DOHH2 (cell line): Measurements from ENCODE around the gene ANXA10.

Source experiments
- H3F3A ChIP-seq: fragments of 200-600 bp; sonication (generic), shearing (Covaris generic); 2 replicates; pipeline ENCODE4 v1.6.0; 2016; ENCODE audit warnings: antibody characterized with exemption, mild to moderate bottlenecking; ENCODE audit not compliant: control insufficient read depth, insufficient read depth
- H3K27ac ChIP-seq: fragments of 200-600 bp; sonication (generic); 2 replicates; pipeline ENCODE4 v1.5.1; 2014; ENCODE audit warnings: low read depth, mild to moderate bottlenecking, low read length, moderate library complexity
- H3K27me3 ChIP-seq: fragments of 200-600 bp; sonication (generic); 2 replicates; pipeline ENCODE4 v1.6.1; 2014; ENCODE audit warnings: mild to moderate bottlenecking, low read length, mixed read lengths; ENCODE audit not compliant: control insufficient read depth
- H3K36me3 ChIP-seq: fragments of 200-600 bp; sonication (generic); 2 replicates; pipeline ENCODE4 v1.6.1; 2014; ENCODE audit warnings: mild to moderate bottlenecking, low read length, moderate library complexity, mixed read lengths; ENCODE audit not compliant: control insufficient read depth
- H3K4me1 ChIP-seq: fragments of 200-600 bp; sonication (generic); 2 replicates; pipeline ENCODE4 v1.6.1; 2014; ENCODE audit warnings: mild to moderate bottlenecking, low read length, mixed read lengths; ENCODE audit not compliant: control insufficient read depth
- H3K4me2 ChIP-seq: fragments of 200-600 bp; sonication (generic); 2 replicates; pipeline ENCODE4 v1.6.0; 2014; ENCODE audit warnings: mild to moderate bottlenecking, low read length, moderate library complexity
- H3K4me3 ChIP-seq: fragments of 200-600 bp; sonication (generic); 2 replicates; pipeline ENCODE4 v1.5.1; 2014; ENCODE audit warnings: mild to moderate bottlenecking, low read length, mixed read lengths
- H3K79me2 ChIP-seq: fragments of 200-600 bp; sonication (generic); 2 replicates; pipeline ENCODE4 v1.6.1; 2014; ENCODE audit warnings: mild to moderate bottlenecking, low read length, mixed read lengths; ENCODE audit not compliant: control insufficient read depth
- H3K9me2 ChIP-seq: fragments of 200-600 bp; sonication (generic); replicated peaks from 2 replicates; pipeline ENCODE4 v1.6.1; 2014; ENCODE audit warnings: mild to moderate bottlenecking, low read length, mixed read lengths; ENCODE audit not compliant: control insufficient read depth
- H3K9me3 ChIP-seq: fragments of 200-600 bp; sonication (generic); 2 replicates; pipeline ENCODE4 v1.6.1; 2014; ENCODE audit warnings: antibody characterized with exemption, low read length, mixed read lengths; ENCODE audit not compliant: control insufficient read depth, insufficient read depth
- H4K20me1 ChIP-seq: fragments of 200-600 bp; sonication (generic); 2 replicates; pipeline ENCODE4 v1.6.0; 2014; ENCODE audit warnings: low read depth, mild to moderate bottlenecking, antibody characterized with exemption, low read length, moderate library complexity; ENCODE audit not compliant: control insufficient read depth, insufficient read depth
- EZH2phosphoT487 ChIP-seq: fragments of 200-600 bp; sonication (generic); IDR thresholded peaks from 2 replicates; pipeline ENCODE4 v1.6.1; 2017; ENCODE audit warnings: borderline replicate concordance, mild to moderate bottlenecking, antibody characterized with exemption, low read length, moderate library complexity, mixed read lengths
- TF ChIP-seq, protein P1 (sequence below): fragments of 200-600 bp; sonication (generic); IDR thresholded peaks from one replicate; pipeline ENCODE4 v1.5.1; 2014; ENCODE audit warnings: antibody characterized with exemption, mild to moderate bottlenecking, low read depth, low read length; ENCODE audit not compliant: poor library complexity, severe bottlenecking

ANXA10 gene

DNA sequence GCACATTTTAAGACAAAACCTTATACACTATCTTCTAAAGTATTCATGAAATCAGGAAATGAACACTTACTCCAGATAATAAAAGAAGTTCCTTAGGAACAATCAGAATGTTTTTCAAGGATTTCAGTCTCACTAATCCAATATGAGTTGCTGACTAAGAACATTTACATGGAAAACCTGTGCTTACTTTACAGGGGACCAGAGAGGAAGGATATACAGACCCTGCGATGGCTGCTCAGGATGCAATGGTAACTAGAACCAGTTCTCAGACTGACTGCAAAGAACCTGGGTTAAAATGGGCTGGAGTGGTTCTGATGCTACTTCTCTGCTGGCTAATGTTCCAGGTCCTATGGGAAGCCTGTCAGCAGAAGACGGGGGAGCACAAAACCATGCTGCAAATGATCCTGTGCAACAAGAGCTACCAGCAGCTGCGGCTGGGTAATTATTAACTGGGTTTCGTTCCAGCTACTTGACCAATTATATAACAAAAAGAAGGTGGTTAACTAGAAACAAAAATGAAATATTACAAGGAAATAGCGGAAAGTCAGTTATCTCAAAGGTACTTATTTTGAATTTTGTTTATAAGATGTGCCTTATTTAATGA lies 85.3 kb downstream of the ANXA10 start:
- Histone ChIP-seq H3K9me2 (no peaks in the 10 kb centered on the region), H3K36me3 (no peaks in the 10 kb centered on the region), H3K27ac (no peak overlapping the region), H3F3A (no peaks in the 10 kb centered on the region), H3K4me1 (no peaks in the 10 kb centered on the region), H3K79me2 (no peaks in the 10 kb centered on the region), H3K4me2 (no peak overlapping the region), H3K27me3 (no peaks in the 10 kb centered on the region), H3K4me3 (no peak overlapping the region), H3K9me3 (no peaks in the 10 kb centered on the region), H4K20me1 (no peaks in the 10 kb centered on the region)
- TF ChIP-seq EZH2phosphoT487: no peak
- TF ChIP-seq, protein P1, sequence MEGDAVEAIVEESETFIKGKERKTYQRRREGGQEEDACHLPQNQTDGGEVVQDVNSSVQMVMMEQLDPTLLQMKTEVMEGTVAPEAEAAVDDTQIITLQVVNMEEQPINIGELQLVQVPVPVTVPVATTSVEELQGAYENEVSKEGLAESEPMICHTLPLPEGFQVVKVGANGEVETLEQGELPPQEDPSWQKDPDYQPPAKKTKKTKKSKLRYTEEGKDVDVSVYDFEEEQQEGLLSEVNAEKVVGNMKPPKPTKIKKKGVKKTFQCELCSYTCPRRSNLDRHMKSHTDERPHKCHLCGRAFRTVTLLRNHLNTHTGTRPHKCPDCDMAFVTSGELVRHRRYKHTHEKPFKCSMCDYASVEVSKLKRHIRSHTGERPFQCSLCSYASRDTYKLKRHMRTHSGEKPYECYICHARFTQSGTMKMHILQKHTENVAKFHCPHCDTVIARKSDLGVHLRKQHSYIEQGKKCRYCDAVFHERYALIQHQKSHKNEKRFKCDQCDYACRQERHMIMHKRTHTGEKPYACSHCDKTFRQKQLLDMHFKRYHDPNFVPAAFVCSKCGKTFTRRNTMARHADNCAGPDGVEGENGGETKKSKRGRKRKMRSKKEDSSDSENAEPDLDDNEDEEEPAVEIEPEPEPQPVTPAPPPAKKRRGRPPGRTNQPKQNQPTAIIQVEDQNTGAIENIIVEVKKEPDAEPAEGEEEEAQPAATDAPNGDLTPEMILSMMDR: no peak

DNA sequence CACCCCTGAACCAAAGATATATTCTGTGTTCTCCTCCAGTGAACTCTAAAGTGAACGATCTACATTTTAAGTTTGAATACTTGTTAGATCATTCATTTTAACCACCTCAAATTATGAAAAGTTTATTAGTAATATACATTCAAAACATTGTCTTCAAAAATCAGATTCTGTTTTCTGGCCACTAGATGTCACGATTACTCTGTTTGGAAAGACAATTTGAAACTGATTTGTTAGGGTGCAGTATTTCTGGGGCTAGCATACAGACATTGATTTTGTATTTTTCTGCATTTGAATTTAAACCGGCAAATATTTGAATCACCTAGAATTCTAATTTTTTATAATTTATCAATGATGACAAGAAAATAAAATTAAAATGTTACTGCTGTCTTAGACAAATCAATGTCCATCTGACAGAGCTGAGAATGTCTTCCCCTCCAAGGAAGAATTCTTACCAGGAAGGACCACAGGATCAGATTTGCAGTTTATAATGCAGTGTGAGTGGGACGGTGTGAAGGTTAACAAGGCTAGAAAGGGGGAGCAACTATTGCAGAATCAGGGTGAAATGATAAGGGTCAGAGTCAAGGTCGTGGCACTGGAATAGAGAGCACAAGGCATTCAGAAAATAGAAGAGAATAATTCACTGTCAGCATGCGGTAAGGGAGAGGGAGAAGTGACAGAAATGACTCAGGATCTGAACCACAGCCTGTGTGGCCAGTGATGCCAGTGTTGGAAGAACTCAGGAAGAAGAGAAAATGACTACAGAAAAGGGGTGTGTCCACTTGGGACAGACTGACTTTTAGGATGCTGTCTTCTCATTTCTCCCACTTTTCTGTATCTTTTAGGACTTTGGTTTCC lies 91.6 kb downstream of the ANXA10 start:
- no peaks in the 10 kb centered on the region for H3K79me2 ChIP-seq
- no peak for TF ChIP-seq EZH2phosphoT487
- TF ChIP-seq, protein P1: peak; percentile 44
- H3F3A ChIP-seq: no peaks in the 10 kb centered on the region
- H3K27ac ChIP-seq: no peak overlapping the region
- H3K9me3 ChIP-seq: no peaks in the 10 kb centered on the region
- no peaks in the 10 kb centered on the region for H3K9me2 ChIP-seq
- no peaks in the 10 kb centered on the region for H3K27me3 ChIP-seq
- H3K4me2 ChIP-seq: no peak overlapping the region
- H3K4me3 ChIP-seq: no peak overlapping the region
- H4K20me1 ChIP-seq: no peaks in the 10 kb centered on the region
- H3K4me1 ChIP-seq: no peaks in the 10 kb centered on the region
- H3K36me3 ChIP-seq: no peaks in the 10 kb centered on the region

- TF ChIP-seq EZH2phosphoT487: no peak
- TF ChIP-seq, protein P1: no peak
Observed at GRCh38 chr4:168188754-168189153, 96.4 kb downstream of the ANXA10 start.

More at GRCh38 chr4:168188754-168189153, 96.4 kb downstream of the ANXA10 start:
- no peaks in the 10 kb centered on the region for H3K9me3 ChIP-seq
- H3K27me3 ChIP-seq: no peaks in the 10 kb centered on the region
- H3K9me2 ChIP-seq: no peaks in the 10 kb centered on the region
- H3K4me3 ChIP-seq: no peak overlapping the region
- H3F3A ChIP-seq: no peaks in the 10 kb centered on the region
- H3K4me2 ChIP-seq: no peak overlapping the region
- no peak overlapping the region for H3K27ac ChIP-seq
- no peaks in the 10 kb centered on the region for H3K4me1 ChIP-seq
- H4K20me1 ChIP-seq: no peaks in the 10 kb centered on the region
- no peaks in the 10 kb centered on the region for H3K79me2 ChIP-seq
- H3K36me3 ChIP-seq: no peaks in the 10 kb centered on the region
